Kidney tubule cell (primary cell): ENCODE data around the gene ARHGAP45.
"Not testable (repeated sequence)": the region's sequence is repeated elsewhere in the genome, so short reads cannot be mapped to it uniquely, and the experiment has no call there.

Experiments used
- DNase-seq: peaks from one replicate; pipeline ENCODE4 v3.0.0-alpha.2; 2018; ENCODE audit warnings: low spot score

The ARHGAP45 gene

GRCh38 chr19:1116726-1117581 is 50.0 kb downstream of the ARHGAP45 start:
- no peak for DNase-seq

GRCh38 chr19:1117654-1118053 is 50.7 kb downstream of the ARHGAP45 start:
- no peak for DNase-seq

- no peak for DNase-seq
Measured at GRCh38 chr19:1118999-1119398, 52.0 kb downstream of the ARHGAP45 start.

- no peak for DNase-seq
Measured at GRCh38 chr19:1119475-1120217, 52.7 kb downstream of the ARHGAP45 start.

GRCh38 chr19:1121395-1121794 is 54.4 kb downstream of the ARHGAP45 start:
- no peak for DNase-seq

GRCh38 chr19:1122021-1122971 is 55.3 kb downstream of the ARHGAP45 start:
- DNase-seq: no peak

GRCh38 chr19:1122972-1123363 is 56.0 kb downstream of the ARHGAP45 start:
- peak; percentile 74 for DNase-seq

GRCh38 chr19:1123381-1123780 is 56.4 kb downstream of the ARHGAP45 start:
- DNase-seq: no peak

GRCh38 chr19:1123885-1124677 is 57.1 kb downstream of the ARHGAP45 start:
- no peak for DNase-seq

- peak; percentile 16 for DNase-seq
Measured at GRCh38 chr19:1125601-1126467, 58.9 kb downstream of the ARHGAP45 start.

GRCh38 chr19:1126984-1127760 is 60.2 kb downstream of the ARHGAP45 start:
- no peak for DNase-seq

GRCh38 chr19:1128106-1128505 is 61.1 kb downstream of the ARHGAP45 start:
- DNase-seq: no peak

- not testable (repeated sequence) for DNase-seq
Measured at GRCh38 chr19:1129084-1129483, 62.1 kb downstream of the ARHGAP45 start.

GRCh38 chr19:1129535-1129934 is 62.6 kb downstream of the ARHGAP45 start:
- no peak for DNase-seq

- no peak for DNase-seq
Measured at GRCh38 chr19:1130771-1131717, 64.1 kb downstream of the ARHGAP45 start.

GRCh38 chr19:1131718-1132551 is 65.0 kb downstream of the ARHGAP45 start:
- DNase-seq: peak; percentile 86
